ENCODE results near the gene CRYBG1. TPM values are rescaled to one million over a fixed set of nuclear protein-coding genes. Genes with fewer than 3 reads are reported as not detected.

The CRYBG1 gene, protein sequence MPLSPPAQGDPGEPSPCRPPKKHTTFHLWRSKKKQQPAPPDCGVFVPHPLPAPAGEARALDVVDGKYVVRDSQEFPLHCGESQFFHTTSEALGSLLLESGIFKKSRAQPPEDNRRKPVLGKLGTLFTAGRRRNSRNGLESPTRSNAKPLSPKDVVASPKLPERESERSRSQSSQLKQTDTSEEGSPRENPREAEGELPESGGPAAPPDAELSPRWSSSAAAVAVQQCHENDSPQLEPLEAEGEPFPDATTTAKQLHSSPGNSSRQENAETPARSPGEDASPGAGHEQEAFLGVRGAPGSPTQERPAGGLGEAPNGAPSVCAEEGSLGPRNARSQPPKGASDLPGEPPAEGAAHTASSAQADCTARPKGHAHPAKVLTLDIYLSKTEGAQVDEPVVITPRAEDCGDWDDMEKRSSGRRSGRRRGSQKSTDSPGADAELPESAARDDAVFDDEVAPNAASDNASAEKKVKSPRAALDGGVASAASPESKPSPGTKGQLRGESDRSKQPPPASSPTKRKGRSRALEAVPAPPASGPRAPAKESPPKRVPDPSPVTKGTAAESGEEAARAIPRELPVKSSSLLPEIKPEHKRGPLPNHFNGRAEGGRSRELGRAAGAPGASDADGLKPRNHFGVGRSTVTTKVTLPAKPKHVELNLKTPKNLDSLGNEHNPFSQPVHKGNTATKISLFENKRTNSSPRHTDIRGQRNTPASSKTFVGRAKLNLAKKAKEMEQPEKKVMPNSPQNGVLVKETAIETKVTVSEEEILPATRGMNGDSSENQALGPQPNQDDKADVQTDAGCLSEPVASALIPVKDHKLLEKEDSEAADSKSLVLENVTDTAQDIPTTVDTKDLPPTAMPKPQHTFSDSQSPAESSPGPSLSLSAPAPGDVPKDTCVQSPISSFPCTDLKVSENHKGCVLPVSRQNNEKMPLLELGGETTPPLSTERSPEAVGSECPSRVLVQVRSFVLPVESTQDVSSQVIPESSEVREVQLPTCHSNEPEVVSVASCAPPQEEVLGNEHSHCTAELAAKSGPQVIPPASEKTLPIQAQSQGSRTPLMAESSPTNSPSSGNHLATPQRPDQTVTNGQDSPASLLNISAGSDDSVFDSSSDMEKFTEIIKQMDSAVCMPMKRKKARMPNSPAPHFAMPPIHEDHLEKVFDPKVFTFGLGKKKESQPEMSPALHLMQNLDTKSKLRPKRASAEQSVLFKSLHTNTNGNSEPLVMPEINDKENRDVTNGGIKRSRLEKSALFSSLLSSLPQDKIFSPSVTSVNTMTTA (N-terminal part only)
- 1.6 and 6.1 TPM in 2 replicates for total RNA-seq

DNA sequence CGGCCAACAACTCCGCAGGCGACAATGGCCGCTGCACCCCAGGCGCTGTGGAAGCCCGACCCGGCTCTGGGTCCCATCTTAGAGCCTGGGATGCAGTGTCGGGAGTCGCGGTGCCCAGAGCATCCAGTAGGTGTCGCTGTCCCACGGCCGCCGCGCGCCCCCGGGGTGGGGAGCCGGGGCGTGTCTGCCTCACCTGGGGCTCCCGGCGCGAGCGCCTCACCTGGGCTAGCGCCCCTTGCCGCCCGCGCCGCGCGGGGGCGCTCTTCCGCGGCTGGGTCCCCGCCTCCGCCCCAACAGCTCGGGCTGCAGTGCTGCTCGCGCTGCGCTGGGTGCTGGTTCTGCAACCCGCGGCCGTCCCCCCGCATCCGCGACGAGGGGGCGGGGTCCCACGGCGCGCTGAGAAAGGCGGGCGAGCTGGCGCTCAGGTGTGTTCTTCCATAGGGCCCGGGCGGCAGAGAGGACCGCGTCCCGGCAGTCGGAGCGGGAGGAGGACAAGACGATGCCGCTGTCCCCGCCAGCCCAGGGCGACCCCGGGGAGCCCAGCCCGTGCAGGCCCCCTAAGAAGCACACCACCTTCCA lies at the start of gene CRYBG1:
Gene CRYBG1 (plus strand): TSS at position 308 of the 579 bp plus-strand sequence. CDS start 192 bp downstream, at position 500.

DNA sequence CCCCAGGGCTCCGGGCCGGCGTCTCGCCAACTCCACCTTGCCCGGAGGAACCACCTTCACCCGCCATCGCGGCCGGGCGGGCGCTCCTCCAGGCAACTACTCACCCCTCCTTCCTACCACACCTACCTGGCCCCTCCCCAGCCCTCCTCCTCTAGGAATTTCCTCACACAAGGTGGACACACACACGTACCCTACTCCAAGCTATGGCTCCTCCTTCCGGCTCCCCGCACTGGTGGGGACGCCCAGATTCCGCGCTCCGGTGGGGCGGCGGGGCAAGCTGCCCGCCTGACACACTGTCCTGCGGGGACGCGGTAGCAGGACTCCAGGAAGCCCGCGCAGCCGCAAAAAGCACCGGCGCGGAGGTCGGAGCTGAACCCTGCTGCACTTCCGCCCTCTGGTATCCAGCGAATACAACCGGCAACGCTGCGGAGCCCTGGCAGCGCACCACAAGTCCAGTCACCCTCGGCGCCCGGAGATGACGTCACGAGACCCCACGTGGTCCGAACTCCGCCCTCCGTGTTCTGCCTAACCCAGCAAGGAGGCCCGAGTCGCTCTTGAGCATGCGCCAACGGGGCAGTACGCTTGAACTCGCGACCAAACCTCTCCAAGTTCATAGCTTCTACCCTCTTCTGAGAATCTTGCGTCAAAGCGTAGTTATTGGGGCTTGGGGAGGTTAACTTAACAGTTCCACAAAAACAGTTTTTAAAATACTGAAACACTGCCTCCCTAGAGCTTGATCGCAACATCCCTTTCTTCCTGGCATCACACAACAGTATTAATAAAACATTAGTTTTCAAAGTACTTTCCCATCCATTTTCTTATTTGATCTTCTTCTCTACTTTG lies 35.0 kb upstream of the CRYBG1 start, which contains the start of gene ATG5:
Gene ATG5 (minus strand): TSS at position 425 of the 843 bp plus-strand sequence. CDS start 9,552 bp downstream, outside the sequence.

Small RNA genes within 50 kb of the gene (small RNA-seq; reads per million reads assigned to genes)
- gene RF00019 (not detected), gene RNA5SP211 (not detected), gene RNU6-527P (not detected)

Other genes starting within 250 kb of the CRYBG1 start
- gene ATG5, start 35.0 kb upstream of the CRYBG1 start, total RNA-seq: 45.1 and 50.2 TPM in 2 replicates